SW480 (cell line): Measurements from ENCODE around the gene PSG7.
"Not testable (repeated sequence)": the region's sequence is repeated elsewhere in the genome, so short reads cannot be mapped to it uniquely, and the experiment has no call there.

Source experiments
- DNase-seq: peaks from one replicate; pipeline ENCODE4 v3.0.0-alpha.2; 2016; ENCODE audit warnings: low spot score

PSG7 gene

DNA sequence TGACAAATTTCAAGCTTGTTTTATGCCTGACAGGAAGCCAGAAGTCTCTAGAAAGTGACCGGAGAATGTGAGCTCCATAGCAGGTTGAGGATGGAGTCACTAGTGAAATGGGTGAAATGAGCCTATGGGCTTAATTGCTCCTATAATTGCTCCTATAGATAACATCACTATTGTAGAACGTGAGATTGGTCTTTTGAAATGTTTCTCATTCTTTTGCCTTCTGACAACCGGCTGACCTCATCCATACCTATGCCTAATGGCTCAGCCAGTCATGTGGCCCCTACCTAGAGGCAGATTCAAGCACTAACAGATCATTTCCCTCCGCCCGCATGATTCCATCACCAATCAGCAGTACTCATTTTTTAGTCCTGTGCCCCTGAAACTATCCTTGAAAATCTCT, 23.5 kb downstream of the PSG7 start:
- not testable (repeated sequence) for DNase-seq

DNA sequence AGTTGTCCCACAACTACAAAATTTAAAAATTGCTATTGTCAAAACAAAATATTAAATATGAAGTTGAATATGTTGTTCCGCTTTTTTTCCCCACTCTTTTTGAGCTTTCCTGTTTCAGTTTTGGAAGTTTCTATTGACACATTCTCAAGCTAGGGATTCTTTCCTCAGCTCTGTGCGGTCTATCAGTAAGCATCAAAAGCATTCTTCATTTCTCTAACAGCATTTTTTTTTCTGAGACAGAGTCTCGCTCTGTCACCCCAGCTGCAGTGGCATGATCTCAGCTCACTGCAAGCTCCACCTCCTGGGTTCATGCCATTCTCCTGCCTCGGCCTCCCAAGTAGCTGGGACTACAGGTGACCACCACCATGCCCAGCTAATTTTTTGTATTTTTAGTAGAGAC, 24.1 kb downstream of the PSG7 start:
- not testable (repeated sequence) for DNase-seq

DNA sequence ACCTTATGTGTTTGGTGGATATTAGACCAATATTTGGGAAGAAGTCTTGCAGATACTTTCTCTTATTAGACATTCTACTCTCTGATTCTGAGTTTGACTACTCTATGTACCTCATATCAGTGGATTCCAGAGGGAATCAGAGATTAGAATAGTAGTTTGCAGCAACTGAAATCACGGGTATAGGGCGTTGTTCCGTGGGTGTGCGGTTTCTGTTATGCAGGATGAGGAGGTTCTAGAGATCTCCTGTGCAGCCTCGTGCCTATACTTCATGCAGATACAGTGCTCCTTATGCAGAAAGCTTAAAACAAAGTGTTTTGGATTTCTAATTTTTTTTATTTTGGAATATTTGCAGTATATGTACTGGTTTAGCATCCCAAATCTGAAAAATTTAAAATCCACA, 25.3 kb downstream of the PSG7 start:
- DNase-seq = not testable (repeated sequence)

DNA sequence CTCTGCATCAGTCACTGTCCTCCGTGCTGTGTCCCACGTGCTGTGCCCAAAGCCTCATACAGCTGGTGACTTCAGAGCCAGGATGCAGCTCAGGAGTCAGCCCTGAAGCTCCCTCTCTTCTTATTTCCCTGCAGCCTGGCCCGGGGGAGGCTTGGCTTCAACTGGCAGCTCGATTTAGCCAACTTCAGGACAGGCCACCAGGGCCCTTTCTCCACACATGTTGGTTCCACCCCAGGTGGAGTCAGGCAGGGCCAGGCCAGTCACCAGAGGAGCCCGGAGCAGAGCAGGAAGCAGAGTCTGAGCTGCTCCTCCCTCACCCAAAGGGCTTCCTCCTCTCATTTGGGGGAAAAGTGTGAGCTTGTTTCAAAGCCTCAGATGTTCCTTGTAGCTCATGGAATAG, 30.8 kb downstream of the PSG7 start:
- not testable (repeated sequence) for DNase-seq

DNA sequence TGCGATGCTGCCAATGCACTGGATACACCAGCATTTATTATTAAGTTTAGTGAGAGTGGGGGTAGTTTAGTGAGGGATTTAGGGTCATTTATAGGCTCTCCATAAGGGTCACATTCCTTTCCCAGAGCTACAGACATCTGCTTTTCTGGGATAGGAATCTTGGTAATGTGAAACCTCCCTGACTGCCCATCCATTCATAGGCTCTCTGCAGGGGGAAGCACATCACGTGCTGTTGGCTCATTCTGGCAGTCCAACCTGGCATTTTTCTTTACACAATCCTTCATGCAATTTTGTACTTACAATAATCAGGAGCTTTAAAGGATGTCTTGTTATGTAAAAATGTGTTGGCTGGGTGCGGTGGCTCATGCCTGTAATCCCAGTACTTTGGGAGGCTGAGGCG, 36.4 kb downstream of the PSG7 start:
- not testable (repeated sequence) for DNase-seq

DNA sequence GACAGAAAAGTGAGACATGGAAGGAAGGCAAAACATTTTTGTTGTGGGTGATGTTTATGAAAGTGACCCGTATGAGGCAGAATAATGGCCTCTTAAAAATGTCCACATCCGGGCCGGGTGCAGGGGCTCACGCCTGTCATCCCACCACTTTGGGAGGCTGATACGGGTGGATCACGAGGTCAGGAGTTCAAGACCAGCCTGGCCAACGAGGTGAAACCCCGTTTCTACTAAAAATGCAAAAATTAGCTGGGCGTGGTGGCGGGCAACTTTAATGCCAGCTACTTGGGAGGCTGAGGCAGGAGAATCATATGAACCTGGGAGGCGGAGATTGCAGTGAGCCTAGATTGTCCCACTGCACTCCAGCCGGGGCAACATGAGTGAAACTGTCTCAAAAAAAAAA, 37.3 kb downstream of the PSG7 start:
- not testable (repeated sequence) for DNase-seq

DNA sequence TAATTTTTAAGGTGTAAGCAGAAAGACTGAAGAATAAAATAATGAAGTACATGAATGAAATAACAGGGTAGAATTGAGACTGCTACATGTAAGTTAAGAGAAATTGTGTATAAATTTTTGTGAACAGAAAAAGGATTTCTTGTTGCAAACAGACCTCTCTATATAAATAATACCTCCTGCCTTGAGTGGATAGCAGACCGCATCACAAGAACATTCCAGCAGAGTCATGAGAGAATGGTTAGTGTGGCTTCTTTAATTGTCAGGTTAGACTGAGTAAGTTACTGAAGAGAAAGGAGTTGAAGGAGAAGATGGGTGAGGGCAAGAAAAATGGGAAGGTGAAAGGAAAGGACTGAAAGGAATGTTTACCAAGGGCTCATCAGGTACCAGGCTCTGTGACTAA, 37.9 kb downstream of the PSG7 start:
- peak; percentile 47 for DNase-seq

DNA sequence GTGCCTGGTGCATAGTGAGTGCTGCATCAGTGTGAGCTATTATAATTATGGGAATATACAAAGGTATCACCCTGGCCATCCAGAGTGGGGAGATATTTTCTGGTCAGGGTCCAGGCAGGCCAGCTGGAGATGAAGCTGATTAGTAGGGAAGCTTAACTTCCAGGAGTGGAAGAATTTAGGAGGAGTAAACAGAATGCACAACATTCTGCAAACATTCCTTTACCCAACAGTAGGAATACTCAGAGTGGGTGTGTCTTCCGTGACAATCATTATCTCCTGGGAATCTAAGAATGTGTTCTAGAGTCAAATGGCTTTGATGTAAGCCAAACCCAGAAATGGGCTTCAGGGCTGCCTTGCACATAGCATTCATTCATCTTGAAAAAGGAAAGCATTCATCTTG, 38.4 kb downstream of the PSG7 start:
- peak; percentile 69 for DNase-seq

DNA sequence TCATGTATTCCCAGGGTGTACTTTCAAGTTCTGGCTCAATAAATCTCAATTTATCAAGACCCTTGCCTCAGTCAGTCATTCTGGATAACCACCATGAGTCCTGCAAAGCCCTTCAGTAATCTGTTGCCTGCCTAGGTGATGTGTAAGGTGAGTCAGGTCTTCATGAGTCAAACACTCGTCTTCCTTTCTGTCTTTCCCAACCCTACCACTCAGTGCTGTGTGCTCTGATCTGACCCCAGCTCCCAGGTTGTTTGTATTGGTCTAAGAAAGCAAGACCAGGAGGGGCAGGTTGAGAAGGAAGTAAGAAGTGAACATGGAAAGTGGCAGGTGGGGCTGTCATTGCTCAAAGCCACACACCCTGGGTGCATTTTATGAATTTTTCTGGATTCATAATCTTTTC, 39.3 kb downstream of the PSG7 start:
- peak; percentile 52 for DNase-seq

DNA sequence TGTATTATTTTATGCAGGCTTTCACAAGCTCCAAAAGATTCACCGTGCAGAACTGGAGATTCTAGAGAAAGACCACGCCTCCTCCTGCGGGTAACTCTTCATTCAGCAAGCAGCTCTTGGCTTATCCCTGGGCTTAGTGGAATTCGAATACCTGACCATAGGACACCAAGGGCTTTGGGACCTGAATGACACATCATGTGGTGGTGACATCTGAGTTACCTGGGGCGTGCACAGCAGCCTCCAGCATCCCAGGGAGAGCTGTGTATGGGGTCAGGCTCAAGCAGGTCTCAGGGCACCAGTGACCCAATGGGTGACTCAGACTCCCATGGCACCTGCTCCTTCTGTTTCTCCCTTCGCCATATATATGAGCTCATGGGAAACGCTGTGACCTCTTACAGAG, 46.6 kb downstream of the PSG7 start:
- not testable (repeated sequence) for DNase-seq

DNA sequence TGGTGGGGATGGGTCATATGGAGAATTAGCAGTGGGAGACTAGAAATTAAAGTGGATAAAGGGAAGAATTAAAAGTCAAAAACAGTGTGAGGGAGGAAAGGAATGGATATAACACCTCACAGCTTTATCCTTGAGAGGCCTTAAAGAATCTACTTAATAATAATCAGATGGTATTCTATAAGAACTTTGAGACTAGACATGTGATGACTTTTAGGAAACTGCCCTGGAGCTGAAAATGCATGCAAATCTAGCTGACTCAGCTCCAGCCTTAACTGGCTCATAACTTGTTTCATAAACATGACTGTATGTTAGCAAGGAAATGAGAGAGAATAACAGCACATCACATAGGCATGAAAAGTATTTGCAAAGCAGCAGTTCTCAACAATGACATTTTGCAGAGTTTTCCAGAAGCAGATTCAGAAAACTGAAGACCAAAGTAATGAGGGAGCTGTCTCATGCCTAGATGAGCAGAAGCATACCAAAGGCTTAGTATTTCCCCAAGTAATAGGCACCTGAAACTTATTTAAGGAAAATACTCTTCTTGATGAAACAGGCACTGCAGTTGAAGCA, 49.0 kb downstream of the PSG7 start:
- not testable (repeated sequence) for DNase-seq

DNA sequence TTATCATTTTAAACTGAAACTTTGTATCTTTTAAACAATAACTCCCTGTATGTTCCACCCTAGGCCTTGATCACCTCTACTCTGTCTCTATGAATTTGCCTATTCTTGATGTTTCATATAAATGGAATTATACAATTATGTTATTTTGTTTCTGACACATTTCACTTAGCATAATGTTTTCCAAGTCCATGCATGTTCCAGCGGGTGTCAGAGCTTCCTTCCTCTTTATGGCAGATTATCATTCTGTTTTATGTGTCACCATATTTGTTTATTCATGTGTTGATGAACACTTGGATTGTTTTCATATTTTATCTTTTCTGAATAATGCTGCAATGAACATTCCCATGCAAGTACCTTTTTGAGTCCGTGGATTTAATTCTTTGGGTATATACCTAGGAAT, 54.3 kb downstream of the PSG7 start:
- DNase-seq = not testable (repeated sequence)

DNA sequence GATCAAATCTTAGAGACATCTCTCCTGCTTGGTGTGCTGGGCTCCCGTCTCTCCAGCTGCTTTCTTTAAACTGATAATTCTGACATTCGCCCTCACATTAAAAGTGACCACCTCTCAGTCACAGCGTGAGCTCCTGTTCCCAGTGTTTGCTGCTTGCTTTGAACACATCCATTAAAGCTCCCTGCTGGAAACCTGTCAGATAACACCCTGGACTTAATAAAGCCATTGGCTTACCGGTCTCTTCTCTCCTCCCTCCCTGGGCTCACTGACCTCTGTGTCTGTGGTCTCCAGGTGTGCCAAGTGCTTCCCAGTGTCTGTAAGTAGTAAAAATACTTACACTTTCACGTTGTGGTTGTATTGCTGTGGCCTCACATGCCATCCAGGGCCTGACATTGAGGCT, 55.0 kb downstream of the PSG7 start:
- DNase-seq = not testable (repeated sequence)

DNA sequence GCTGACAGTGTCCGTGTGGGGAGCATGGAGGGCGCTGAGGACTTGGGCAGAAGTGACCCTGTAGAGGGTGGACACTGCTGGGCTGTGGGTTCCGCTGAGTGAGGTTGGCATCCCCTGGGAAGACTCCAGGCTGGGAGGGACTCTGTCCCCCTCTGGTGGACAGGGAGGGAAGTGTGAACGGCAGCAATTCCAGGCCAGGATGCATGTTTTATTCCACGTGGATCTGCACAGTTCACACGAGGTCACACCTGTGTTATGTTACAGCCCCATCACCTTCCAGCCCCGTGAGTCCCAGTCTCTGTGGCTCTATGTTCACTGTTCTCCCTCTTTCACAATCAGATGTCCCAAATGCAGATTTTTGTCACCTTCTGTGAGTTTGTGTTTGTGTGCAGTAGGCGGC, 55.7 kb downstream of the PSG7 start:
- peak; percentile 61 for DNase-seq

DNA sequence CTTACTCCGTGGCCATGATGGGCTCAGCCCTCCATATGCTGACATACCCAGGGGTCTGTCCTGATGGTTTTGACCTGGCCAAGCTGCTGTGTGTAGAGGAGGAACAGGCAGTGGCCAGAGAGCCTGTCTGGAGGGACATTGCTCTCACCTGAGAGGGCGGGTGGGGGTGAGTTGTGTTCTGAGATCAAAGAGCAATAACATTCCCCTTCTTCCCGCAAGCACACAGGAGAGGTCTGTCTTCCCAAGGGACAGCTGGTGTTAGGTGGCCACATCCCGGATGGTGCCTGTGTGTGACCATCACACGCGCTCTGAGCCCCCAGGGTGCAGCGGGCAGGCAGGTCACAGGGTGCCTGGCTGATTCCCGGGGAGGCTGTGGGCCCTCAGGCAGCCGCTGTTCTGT, 56.4 kb downstream of the PSG7 start:
- peak; percentile 95 for DNase-seq

DNA sequence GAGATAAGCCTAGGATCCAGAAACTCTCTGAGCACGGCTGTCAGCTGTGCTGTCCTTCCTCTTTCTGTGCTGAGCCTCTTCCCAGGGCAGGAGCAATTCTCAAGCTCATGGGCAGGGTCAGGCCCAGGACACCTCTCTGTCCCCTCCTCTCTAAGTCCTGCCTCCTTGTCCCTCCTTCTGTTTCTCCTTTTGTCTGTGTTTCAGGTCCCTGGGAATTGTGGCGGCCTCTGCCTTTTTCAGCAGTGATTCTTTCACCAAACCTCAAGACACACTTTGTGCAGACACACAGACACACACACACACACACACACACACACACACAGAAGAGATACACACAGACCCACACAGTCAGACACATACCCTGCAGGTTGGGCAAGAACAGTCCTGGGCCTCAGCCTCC, 57.4 kb downstream of the PSG7 start, which contains the start of gene PSG1:
Gene PSG1, minus strand, starts transcription at position 101 of the 400 bp plus-strand sequence. CDS start 132 bp downstream, outside the sequence.
- DNase-seq = peak; percentile 39

DNA sequence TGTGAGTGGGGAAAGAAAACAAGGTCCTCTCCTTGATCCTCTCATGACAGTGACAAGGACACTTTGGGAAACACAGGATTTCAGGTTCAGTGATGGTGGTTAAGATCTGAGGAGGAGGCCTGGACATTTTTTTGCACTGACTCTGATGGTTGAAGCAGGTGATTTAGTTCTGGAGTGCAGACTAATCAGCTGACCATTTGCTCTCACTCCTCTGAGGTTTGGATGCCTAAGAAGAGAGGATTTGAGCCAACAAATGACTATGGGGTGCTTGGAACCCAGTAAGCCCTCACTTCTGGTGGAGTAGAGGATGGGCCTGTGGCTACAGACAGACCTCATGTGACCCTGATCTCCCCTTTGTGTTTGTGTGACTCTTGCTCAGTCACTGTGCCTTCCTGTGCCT, 60.4 kb downstream of the PSG7 start:
- peak; percentile 36 for DNase-seq

DNA sequence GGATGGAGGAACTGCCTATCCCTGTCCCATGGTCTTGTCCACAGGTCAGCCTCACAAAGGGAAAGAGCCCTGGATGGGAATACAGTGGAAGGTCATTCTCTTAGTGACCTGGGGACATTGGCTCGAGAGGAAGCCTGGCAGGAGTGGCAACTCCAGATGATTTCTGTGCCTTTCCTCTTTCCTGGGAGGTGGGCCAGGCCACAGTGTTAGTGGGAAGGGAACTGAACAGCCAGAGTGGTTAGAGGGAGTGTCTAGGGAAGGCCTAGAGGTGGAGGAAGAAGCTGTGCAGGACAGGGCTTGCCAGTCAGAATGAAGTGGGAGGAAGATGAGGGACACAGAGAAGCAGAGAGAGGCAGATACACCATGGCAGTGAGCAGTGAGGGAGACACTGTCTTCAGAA, 61.1 kb downstream of the PSG7 start:
- DNase-seq = peak; percentile 46

DNA sequence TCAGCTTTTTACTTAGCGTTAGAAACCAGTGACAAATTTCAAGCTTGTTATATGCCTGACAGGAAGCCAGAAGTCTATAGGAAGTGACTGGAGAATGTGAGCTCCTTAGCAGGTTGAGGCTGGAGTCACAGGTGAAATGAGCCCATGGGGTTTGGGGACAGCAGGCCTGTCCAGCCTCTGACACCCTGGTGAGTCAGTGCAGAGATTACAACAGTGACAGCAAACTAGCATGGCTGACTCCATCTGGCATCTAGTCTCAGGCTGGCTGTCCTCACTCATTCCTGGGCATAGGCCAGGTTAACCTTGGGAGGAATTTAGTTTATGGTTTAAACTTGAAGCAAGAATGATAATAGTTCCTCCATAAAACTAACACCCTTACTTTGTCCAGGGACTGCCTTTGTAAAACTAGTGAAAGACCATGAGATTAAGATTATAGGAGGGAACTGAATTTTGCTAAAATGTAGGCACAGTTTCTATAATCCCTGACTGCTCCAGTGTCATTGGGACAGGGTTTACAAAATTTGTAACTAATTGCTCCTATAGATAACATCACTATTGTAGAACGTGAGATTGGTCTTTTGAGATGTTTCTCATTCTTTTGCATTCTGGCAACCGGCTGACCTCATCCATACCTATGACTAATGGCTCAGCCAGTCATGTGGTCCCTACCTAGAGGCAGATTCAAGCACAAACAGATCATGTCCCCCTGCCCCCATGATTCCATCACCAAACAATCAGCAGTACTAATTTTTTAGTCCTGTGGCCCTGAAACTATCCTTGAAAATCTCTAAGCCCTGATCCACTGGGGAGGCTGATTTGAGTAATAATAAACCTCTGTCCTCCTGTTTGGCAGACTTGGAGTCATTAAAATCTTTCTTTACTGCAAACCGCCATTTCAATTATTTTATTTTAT, 61.9 kb downstream of the PSG7 start:
- peak; percentile 44 for DNase-seq

DNA sequence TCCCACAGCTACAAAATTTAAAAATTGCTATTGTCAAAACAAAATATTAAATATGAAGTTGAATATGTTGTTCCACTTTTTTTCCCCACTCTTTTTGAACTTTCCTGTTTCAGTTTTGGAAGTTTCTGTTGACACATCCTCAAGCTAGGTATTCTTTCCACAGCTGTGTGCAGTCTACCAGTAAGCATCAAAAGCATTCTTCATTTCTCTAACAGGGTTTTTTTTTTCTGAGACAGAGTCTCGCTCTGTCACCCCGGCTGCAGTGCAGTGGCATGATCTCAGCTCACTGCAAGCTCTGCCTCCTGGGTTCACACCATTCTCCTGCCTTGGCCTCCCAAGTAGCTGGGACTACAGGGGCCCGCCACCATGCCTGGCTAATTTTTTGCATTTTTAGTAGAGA, 62.9 kb downstream of the PSG7 start:
- not testable (repeated sequence) for DNase-seq
